GM12878 (cell line): Measurements from ENCODE around the gene CLDN5. TPM values are rescaled to one million over a fixed set of nuclear protein-coding genes. Genes with fewer than 3 reads are reported as not detected.

ENCODE experiments used
- ATAC-seq: fragments of 200-7000 bp; cut with Tn5 transposase; 3 replicates; pipeline ENCODE4 v1.9.1; 2020; ENCODE audit warnings: mild to moderate bottlenecking, moderate library complexity
- BruUV-seq: library from RNA; stranded (reverse); fragments of 400-500 nt; replicated peaks from 2 replicates; lab custom pipeline; 2021; lab: Mats Ljungman, UMichigan
- CTCF ChIA-PET: fragments of 300-600 bp; sonication (Branson Sonifier 250); formaldehyde crosslinking; extraction: SDS; loops from one replicate; lab custom pipeline; 2021; ENCODE audit warnings: inconsistent platforms; lab: Yijun Ruan, JAX
- POLR2A ChIA-PET: fragments of 350-600 bp; formaldehyde crosslinking; extraction: SDS; loops from one replicate; lab custom pipeline; 2021; ENCODE audit warnings: inconsistent platforms; lab: Charles Lee
- RAD21 ChIA-PET: fragments of 300-600 bp; sonication (Branson Sonifier 250); formaldehyde crosslinking; loops from one replicate; lab custom pipeline; 2023; ENCODE audit warnings: antibody characterized with exemption; ENCODE audit not compliant: unreplicated experiment; lab: Charles Lee
- SMC1A ChIA-PET: fragments of 300-600 bp; sonication (Branson Sonifier 250); formaldehyde crosslinking; loops from one replicate; lab custom pipeline; 2023; ENCODE audit not compliant: unreplicated experiment, uncharacterized antibody; lab: Charles Lee
- DNase-seq: peaks from one replicate; pipeline ENCODE4 v3.0.0-alpha.2; 2011; ENCODE audit warnings: low read depth, low spot score
- FAIRE-seq: peaks from 3 replicates; lab custom pipeline; 2011; peaks lifted over from hg19 to GRCh38; lab: Jason Lieb, UNC
- H2AFZ ChIP-seq: 2 replicates; pipeline ENCODE4 v1.6.0; 2011; ENCODE audit warnings: low read depth, low read length, control low read depth; ENCODE audit not compliant: control insufficient read depth
- H3K27ac ChIP-seq: 2 replicates; pipeline ENCODE4 v1.5.1; 2011; ENCODE audit warnings: control low read depth; ENCODE audit not compliant: control insufficient read depth, insufficient read depth
- H3K27me3 ChIP-seq, 2 experiments: replicated peaks in 1 of 2; 2 replicates each; pipeline versions ENCODE4 v1.6.0 to v1.6.1; 2011; ENCODE audit warnings: low read length in 1 of 2; ENCODE audit not compliant: control insufficient read depth in 2 of 2, insufficient read depth in 2 of 2
- H3K36me3 ChIP-seq, 2 experiments: 2 replicates each; pipeline ENCODE4 v1.5.1; 2011; ENCODE audit warnings: low read length in 1 of 2; ENCODE audit not compliant: control insufficient read depth in 2 of 2, insufficient read depth in 2 of 2
- H3K4me1 ChIP-seq: 2 replicates; pipeline ENCODE4 v1.6.1; 2011; ENCODE audit warnings: mild to moderate bottlenecking, low read length, moderate library complexity, mixed read lengths; ENCODE audit not compliant: control insufficient read depth, insufficient read depth
- H3K4me2 ChIP-seq: 2 replicates; pipeline ENCODE4 v1.6.0; 2011; ENCODE audit warnings: control low read depth; ENCODE audit not compliant: control insufficient read depth, insufficient read depth
- H3K4me3 ChIP-seq: fragments of 200-600 bp; sonication (generic); 2 replicates; pipeline ENCODE4 v1.5.1; 2016
- H3K79me2 ChIP-seq: 2 replicates; pipeline ENCODE4 v1.6.0; 2011; ENCODE audit warnings: low read length; ENCODE audit not compliant: control insufficient read depth, insufficient read depth
- H3K9ac ChIP-seq: 2 replicates; pipeline ENCODE4 v1.8.0; 2011; ENCODE audit warnings: low read length, control low read depth, mixed read lengths; ENCODE audit not compliant: control insufficient read depth, insufficient read depth
- H3K9me3 ChIP-seq: replicated peaks from 3 replicates; pipeline ENCODE4 v1.5.1; 2011; ENCODE audit warnings: mild to moderate bottlenecking, low read length; ENCODE audit not compliant: control insufficient read depth, insufficient read depth
- H4K20me1 ChIP-seq: 2 replicates; pipeline ENCODE4 v1.6.0; 2011; ENCODE audit not compliant: control insufficient read depth, insufficient read depth
- BRCA1 ChIP-seq: IDR thresholded peaks from 2 replicates; pipeline ENCODE4 v1.6.1; 2011; ENCODE audit warnings: low read depth, low read length, improper control_type of control experiment
- GABPA ChIP-seq: IDR thresholded peaks from 2 replicates; pipeline ENCODE4 v1.6.1; 2014; ENCODE audit warnings: antibody characterized with exemption, low read depth, mild to moderate bottlenecking, inconsistent platforms
- MLLT1 ChIP-seq: fragments of 450-650 bp; IDR thresholded peaks from 2 replicates; pipeline ENCODE4 v1.6.1; 2016; ENCODE audit warnings: mild to moderate bottlenecking
- PML ChIP-seq: IDR thresholded peaks from 2 replicates; pipeline ENCODE4 v1.6.1; 2012; ENCODE audit warnings: low read length, inconsistent platforms
- RAD21 ChIP-seq: IDR thresholded peaks from 2 replicates; pipeline ENCODE4 v1.6.1; 2011; ENCODE audit warnings: mild to moderate bottlenecking, low read depth, low read length, moderate library complexity; ENCODE audit not compliant: insufficient read depth
- RELA ChIP-seq: fragments of 450-650 bp; IDR thresholded peaks from 2 replicates; pipeline ENCODE4 v1.8.0; 2014; ENCODE audit warnings: borderline replicate concordance; ENCODE audit not compliant: partially characterized antibody
- ZNF24 ChIP-seq: fragments of 450-650 bp; IDR thresholded peaks from 2 replicates; pipeline ENCODE4 v1.6.1; 2017; ENCODE audit warnings: antibody characterized with exemption, mild to moderate bottlenecking
- WGBS: methylation state at CpG from one replicate; pipeline ENCODE4 v1.1.6; 2016; ENCODE audit warnings: low lambda C conversion rate; ENCODE audit not compliant: insufficient replicate concordance, insufficient coverage; ENCODE audit errors: missing lambda C conversion rate; 5-methylcytosine and 5-hydroxymethylcytosine counted together
- in situ Hi-C: fragments of 300-500 bp; cut with MboI; formaldehyde crosslinking; loops from 9 replicates; pipeline ENCODE4 v1.14.3; 2018; ENCODE audit warnings: mixed read lengths
- intact Hi-C: fragments of 100-400 bp; cut with micrococcal nuclease; formaldehyde crosslinking; loops from one replicate; pipeline ENCODE4 v1.14.2; 2022; ENCODE audit not compliant: unreplicated experiment
- polyA plus RNA-seq, 11 experiments: library from polyadenylated mRNA; depleted of rRNA in 4 of 11; unstranded in 6 of 11; stranded (reverse) in 5 of 11; fragments of >200 nt; fragmentation: Nextera tagmentation in 4 of 11; fragmentation: Illumina TruSeq in 1 of 11; extraction: Ambion mirVana in 4 of 11; extraction: Trizol in 1 of 11; gene quantifications; 1 replicate in 1 of 11; 2 replicates in 10 of 11; pipeline versions ENCODE4 v1.2.1 to v1.2.3, GENCODE V29; 2011 to 2016; ENCODE audit warnings: inconsistent platforms in 2 of 11, missing spikeins in 2 of 11, low read depth in 1 of 11
- total RNA-seq, 4 experiments: library from RNA; depleted of rRNA in 3 of 4; stranded (reverse); fragments of >200 nt in 3 of 4; fragmentation: Illumina TruSeq in 1 of 4; extraction: Trizol in 1 of 4; gene quantifications; 2 replicates each; pipeline versions ENCODE4 v1.2.1 to v1.2.3, GENCODE V29; 2013 to 2021
- TF ChIP-seq, protein P1 (sequence below): fragments of 450-650 bp; IDR thresholded peaks from 2 replicates; pipeline ENCODE4 v1.6.1; 2017; ENCODE audit warnings: borderline replicate concordance

Gene CLDN5
- total and polyA plus RNA-seq, 10 of the 15 experiments (the other 5 are each of a cell fraction or from before 2014, with no cell fraction given), result 0.15 TPM; not detected in 9

DNA sequence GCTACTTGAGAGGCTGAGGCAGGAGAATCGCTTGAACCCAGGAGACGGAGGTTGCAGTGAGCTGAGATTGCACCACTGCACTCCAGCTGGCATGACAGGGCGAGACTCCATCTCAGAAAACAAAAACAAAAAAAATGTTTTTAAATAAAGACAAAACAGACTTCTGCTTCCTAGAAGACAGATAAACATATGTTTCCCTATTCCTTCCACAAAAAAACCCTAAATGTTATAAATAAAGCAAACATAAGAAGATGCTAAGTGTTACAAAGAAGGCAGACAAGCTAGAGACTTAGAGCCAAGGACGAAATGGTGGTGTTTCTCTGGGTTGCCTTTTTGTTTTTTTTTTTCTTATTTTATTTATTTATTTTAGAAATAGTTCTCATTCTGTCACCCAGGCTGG is 5.6 kb upstream of the CLDN5 start:
- no TSS peak for BruUV-seq
- Histone ChIP-seq H3K27ac (no peak overlapping the region), H3K4me2 (no peak overlapping the region), H3K79me2 (no peaks in the 10 kb centered on the region), H3K9ac (no peak overlapping the region), H2AFZ (no peak overlapping the region), H3K36me3 (no peaks in the 10 kb centered on the region), H4K20me1 (no peaks in the 10 kb centered on the region), H3K27me3 (no peaks in the 10 kb centered on the region), H3K9me3 (no peaks in the 10 kb centered on the region), H3K4me3 (no peak overlapping the region), H3K4me1 (no peaks in the 10 kb centered on the region)
- no peak for ATAC-seq
- 29% methylated on average over 4 of the region's 4 CpGs for WGBS
- POLR2A ChIA-PET, result no interaction called here
- SMC1A ChIA-PET, result interaction anchor here (1.2 to 1.6 kb wide), 2 partner anchors 10 to 272 kb away, joined by 3 read pairs; no protein-coding TSS in a partner anchor
- no peak for DNase-seq
- CTCF ChIA-PET, result no interaction called here
- intact Hi-C loops, result no loop called here
- no peak for FAIRE-seq
- RAD21 ChIA-PET, result no interaction called here
- TF ChIP-seq RELA (no peak), BRCA1 (no peak), MLLT1 (no peak), ZNF24 (no peak), RAD21 (no peak), GABPA (no peak), PML (no peak)
- TF ChIP-seq, protein P1, sequence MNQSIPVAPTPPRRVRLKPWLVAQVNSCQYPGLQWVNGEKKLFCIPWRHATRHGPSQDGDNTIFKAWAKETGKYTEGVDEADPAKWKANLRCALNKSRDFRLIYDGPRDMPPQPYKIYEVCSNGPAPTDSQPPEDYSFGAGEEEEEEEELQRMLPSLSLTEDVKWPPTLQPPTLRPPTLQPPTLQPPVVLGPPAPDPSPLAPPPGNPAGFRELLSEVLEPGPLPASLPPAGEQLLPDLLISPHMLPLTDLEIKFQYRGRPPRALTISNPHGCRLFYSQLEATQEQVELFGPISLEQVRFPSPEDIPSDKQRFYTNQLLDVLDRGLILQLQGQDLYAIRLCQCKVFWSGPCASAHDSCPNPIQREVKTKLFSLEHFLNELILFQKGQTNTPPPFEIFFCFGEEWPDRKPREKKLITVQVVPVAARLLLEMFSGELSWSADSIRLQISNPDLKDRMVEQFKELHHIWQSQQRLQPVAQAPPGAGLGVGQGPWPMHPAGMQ, result no peak
- in situ Hi-C loops, result no loop called here
